NCI-H2029 (cell line): ENCODE data around the gene CYP21A2.
A peak's percentile ranks its signal among the peaks of the same experiment; 100 is the strongest.
"Not testable (repeated sequence)": the region's sequence is repeated elsewhere in the genome, so short reads cannot be mapped to it uniquely, and the experiment has no call there.

Experiments
- DNase-seq: peaks from one replicate; lab custom pipeline; 2025; lab: John Stamatoyannopoulos, UW

CYP21A2 gene

GRCh38 chr6:32035283-32036013 lies 2.8 kb upstream of the CYP21A2 start:
- DNase-seq = not testable (repeated sequence)

GRCh38 chr6:32037136-32037535 lies 1.1 kb upstream of the CYP21A2 start:
- not testable (repeated sequence) for DNase-seq

GRCh38 chr6:32038878-32039277 lies 663 bp downstream of the CYP21A2 start:
- DNase-seq = not testable (repeated sequence)

GRCh38 chr6:32039321-32040274 lies 1.4 kb downstream of the CYP21A2 start:
- DNase-seq = not testable (repeated sequence)

GRCh38 chr6:32040299-32041049 lies 2.3 kb downstream of the CYP21A2 start:
- DNase-seq = not testable (repeated sequence)

- not testable (repeated sequence) for DNase-seq
Measured at GRCh38 chr6:32041050-32041321, 2.8 kb downstream of the CYP21A2 start.

GRCh38 chr6:32041385-32041784 lies 3.2 kb downstream of the CYP21A2 start:
- DNase-seq = not testable (repeated sequence)

GRCh38 chr6:32042276-32042675 lies 4.1 kb downstream of the CYP21A2 start:
- not testable (repeated sequence) for DNase-seq

GRCh38 chr6:32043589-32044380 lies 5.6 kb downstream of the CYP21A2 start:
- not testable (repeated sequence) for DNase-seq

GRCh38 chr6:32044916-32045315 lies 6.7 kb downstream of the CYP21A2 start:
- DNase-seq = not testable (repeated sequence)

GRCh38 chr6:32045811-32046449 lies 7.7 kb downstream of the CYP21A2 start:
- no peak for DNase-seq

- DNase-seq = no peak
Measured at GRCh38 chr6:32046450-32047083, 8.4 kb downstream of the CYP21A2 start.

GRCh38 chr6:32047084-32047478 lies 8.9 kb downstream of the CYP21A2 start:
- no peak for DNase-seq

GRCh38 chr6:32047539-32047854 lies 9.3 kb downstream of the CYP21A2 start:
- DNase-seq = no peak

- DNase-seq = peak; percentile 3
Measured at GRCh38 chr6:32047855-32048766, 9.9 kb downstream of the CYP21A2 start.

- not testable (repeated sequence) for DNase-seq
Measured at GRCh38 chr6:32049149-32049548, 10.9 kb downstream of the CYP21A2 start.

- DNase-seq = not testable (repeated sequence)
Measured at GRCh38 chr6:32049736-32050135, 11.5 kb downstream of the CYP21A2 start.

GRCh38 chr6:32050562-32050961 lies 12.3 kb downstream of the CYP21A2 start:
- DNase-seq = no peak

- DNase-seq = not testable (repeated sequence)
Measured at GRCh38 chr6:32052626-32053025, 14.4 kb downstream of the CYP21A2 start.

GRCh38 chr6:32053314-32053713 lies 15.1 kb downstream of the CYP21A2 start:
- DNase-seq = not testable (repeated sequence)
